GM19025 (cell line): ENCODE measurements around the gene MSX1.

Experiments used
- ATAC-seq: cut with Tn5 transposase; IDR thresholded peaks from one replicate; pipeline ENCODE4 v1.9.1; 2021; ENCODE audit warnings: mild to moderate bottlenecking, low read depth, moderate library complexity; ENCODE audit not compliant: unreplicated experiment

The MSX1 gene

GRCh38 chr4:4890574-4891255 lies 31.2 kb downstream of the MSX1 start:
- ATAC-seq: no peak

- no peak for ATAC-seq
Measured at GRCh38 chr4:4893721-4894120, 34.3 kb downstream of the MSX1 start.

- ATAC-seq: no peak
Measured at GRCh38 chr4:4899202-4899925, 39.9 kb downstream of the MSX1 start.

GRCh38 chr4:4901877-4902276 lies 42.4 kb downstream of the MSX1 start:
- ATAC-seq: no peak

- no peak for ATAC-seq
Measured at GRCh38 chr4:4912155-4912554, 52.7 kb downstream of the MSX1 start.

- no peak for ATAC-seq
Measured at GRCh38 chr4:4913147-4913561, 53.7 kb downstream of the MSX1 start.
